ENCODE measurements around the gene GPR107. TPM values are rescaled to one million over a fixed set of nuclear protein-coding genes. Genes with fewer than 3 reads are reported as not detected.
A peak's percentile ranks its signal among the peaks of the same experiment; 100 is the strongest.

GPR107 gene
- total and polyA plus RNA-seq, 3 donors from 2014 or later = 41.1 to 53.4 (median 49.1) TPM

DNA sequence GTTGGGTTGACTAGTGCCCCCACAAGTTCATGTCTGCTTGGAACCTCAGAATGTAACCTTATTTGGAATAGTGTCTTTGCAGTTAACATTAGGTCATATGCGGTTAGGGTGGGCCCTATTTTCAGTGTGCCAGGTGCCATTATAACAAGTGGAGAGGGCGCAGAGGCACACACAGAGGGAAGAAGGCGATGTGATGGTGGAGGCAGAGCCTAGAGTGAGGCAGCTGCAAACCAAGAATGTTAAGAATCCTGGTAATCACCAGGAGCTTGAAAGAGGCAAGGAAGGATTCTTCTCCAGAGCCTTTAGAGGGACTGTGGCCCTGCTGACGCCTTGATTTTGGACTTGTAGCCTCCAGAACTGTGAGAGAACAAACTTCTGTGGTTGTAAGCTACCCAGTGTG is 10.9 kb downstream of the GPR107 start:
- TF ChIP-seq, protein P1, sequence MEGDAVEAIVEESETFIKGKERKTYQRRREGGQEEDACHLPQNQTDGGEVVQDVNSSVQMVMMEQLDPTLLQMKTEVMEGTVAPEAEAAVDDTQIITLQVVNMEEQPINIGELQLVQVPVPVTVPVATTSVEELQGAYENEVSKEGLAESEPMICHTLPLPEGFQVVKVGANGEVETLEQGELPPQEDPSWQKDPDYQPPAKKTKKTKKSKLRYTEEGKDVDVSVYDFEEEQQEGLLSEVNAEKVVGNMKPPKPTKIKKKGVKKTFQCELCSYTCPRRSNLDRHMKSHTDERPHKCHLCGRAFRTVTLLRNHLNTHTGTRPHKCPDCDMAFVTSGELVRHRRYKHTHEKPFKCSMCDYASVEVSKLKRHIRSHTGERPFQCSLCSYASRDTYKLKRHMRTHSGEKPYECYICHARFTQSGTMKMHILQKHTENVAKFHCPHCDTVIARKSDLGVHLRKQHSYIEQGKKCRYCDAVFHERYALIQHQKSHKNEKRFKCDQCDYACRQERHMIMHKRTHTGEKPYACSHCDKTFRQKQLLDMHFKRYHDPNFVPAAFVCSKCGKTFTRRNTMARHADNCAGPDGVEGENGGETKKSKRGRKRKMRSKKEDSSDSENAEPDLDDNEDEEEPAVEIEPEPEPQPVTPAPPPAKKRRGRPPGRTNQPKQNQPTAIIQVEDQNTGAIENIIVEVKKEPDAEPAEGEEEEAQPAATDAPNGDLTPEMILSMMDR (IDR thresholded peaks at IDR 0.05) = no peak
- no peak for TF ChIP-seq POLR2A (IDR thresholded peaks at IDR 0.05)
- intact Hi-C loops (cut with DNase I; ENCODE audit: low total_unique reads) = no loop called here
- Histone ChIP-seq H3K4me3 (no peak overlapping the region), H3K27ac (no peak overlapping the region), H3K36me3 (ENCODE audit: low read depth, missing control alignments) (no peaks in the 10 kb centered on the region), H3K4me1 (peaks cover 15% of the 10 kb centered on the region), H3K27me3 (no peaks in the 10 kb centered on the region), H3K9me3 (no peaks in the 10 kb centered on the region)
- no peak for DNase-seq
- 87 to 95% methylated on average over 4 of the region's 4 CpGs for WGBS, 2 donors

DNA sequence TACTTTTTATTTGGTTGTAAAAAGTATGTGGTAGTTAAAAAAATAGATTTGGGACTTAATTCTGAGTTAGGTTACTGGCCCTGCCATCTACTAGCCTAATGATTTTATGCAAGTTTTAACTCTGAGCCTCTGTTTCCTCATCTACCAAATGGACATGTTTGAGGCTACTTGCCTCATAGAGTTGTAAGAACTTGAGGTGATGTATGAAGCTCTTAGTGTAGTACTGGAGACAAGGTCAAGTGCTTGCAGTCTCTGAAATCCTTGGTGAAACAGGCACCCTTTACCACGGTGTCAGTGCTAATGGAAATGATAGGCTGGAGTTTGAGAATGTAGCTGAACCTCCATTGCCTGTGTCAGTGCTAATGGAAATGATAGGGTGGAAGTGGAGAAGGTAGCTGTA is 15.3 kb downstream of the GPR107 start:
- intact Hi-C loops (cut with DNase I; ENCODE audit: low total_unique reads) = no loop called here
- TF ChIP-seq POLR2A (IDR thresholded peaks at IDR 0.05) = no peak
- TF ChIP-seq, protein P1 (IDR thresholded peaks at IDR 0.05) = no peak
- H3K4me3 ChIP-seq = no peak overlapping the region
- H3K36me3 ChIP-seq (ENCODE audit: low read depth, missing control alignments) = no peaks in the 10 kb centered on the region
- H3K27ac ChIP-seq = peak overlapping the region in 1 of 2 donors; percentile 14
- peaks cover 29% of the 10 kb centered on the region for H3K4me1 ChIP-seq
- no peaks in the 10 kb centered on the region for H3K9me3 ChIP-seq
- H3K27me3 ChIP-seq = no peaks in the 10 kb centered on the region
- 73 to 93% methylated on average over 1 of the region's 1 CpG for WGBS, 2 donors
- no peak for DNase-seq

DNA sequence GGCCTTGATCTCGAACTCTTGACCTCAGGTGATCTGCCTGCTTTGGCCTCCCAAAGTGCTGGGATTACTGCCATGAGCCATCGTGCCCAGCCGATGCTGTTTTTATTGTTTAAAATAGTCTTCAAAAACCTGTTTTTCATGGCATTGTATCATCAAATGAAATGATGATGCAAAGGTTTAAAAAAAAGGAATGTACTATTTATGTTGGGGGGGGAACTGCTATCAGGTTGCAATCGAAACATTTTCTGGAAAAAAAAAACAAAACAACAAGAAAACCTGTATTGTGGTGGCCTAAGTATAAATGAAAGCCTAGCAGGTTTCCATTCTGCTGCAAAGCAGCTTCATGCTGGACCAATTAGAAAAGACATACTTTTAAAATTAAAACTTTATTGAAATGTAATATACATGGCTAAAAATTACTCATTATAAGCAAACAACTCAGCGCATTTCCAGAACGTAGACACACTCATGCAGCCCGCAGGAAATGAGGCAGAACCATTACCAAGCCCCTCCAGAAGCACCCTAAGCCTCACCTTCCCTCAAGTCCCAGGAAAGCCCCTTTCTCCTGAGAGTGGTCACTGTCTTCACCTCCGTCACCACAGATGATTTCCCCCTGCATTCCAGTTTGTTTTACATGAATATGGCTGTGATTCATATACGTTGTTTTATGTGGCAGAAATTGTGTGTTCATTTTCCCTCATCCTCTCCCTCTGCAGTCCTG is 19.0 kb downstream of the GPR107 start:
- intact Hi-C loops (cut with DNase I; ENCODE audit: low total_unique reads) = no loop called here

DNA sequence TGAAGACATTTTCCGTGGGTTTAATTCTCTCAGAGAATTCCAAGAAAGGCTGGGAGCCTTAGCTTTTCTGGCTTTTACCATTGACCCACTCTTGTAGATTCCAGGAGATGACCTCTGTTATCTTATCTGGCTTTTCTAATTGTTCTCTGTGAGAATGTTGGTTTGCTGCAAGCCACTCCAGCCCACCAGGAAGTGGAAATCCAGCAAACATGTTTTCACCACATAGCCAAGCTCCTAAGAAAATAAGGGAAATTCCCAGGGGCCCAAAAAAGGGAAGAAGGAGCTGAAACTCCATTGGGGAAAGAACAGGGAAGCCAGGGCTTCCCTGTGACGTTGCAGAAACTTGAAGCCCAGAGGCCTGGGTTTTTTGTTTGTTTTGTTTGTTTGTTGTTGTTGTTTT is 19.7 kb downstream of the GPR107 start:
- no peak for DNase-seq
- Histone ChIP-seq H3K9me3 (no peaks in the 10 kb centered on the region), H3K36me3 (ENCODE audit: low read depth, missing control alignments) (no peaks in the 10 kb centered on the region), H3K4me3 (no peak overlapping the region), H3K4me1 (peaks cover 26% of the 10 kb centered on the region), H3K27me3 (no peaks in the 10 kb centered on the region), H3K27ac (peak overlapping the region in 1 of 2 donors; percentile 16)
- 23 to 33% methylated on average over 2 of the region's 2 CpGs for WGBS, 2 donors
- TF ChIP-seq, protein P1 (IDR thresholded peaks at IDR 0.05) = no peak
- no peak for TF ChIP-seq POLR2A (IDR thresholded peaks at IDR 0.05)
- intact Hi-C loops (cut with DNase I; ENCODE audit: low total_unique reads) = no loop called here

More for the DNA sequence above, 19.0 kb downstream of the GPR107 start:
- TF ChIP-seq, protein P1 (IDR thresholded peaks at IDR 0.05) = no peak
- TF ChIP-seq POLR2A (IDR thresholded peaks at IDR 0.05) = no peak
- Histone ChIP-seq H3K9me3 (no peaks in the 10 kb centered on the region), H3K27me3 (no peaks in the 10 kb centered on the region), H3K36me3 (ENCODE audit: low read depth, missing control alignments) (no peaks in the 10 kb centered on the region), H3K4me1 (peaks cover 31% of the 10 kb centered on the region), H3K27ac (peak overlapping the region in 1 of 2 donors; percentile 16), H3K4me3 (no peak overlapping the region)
- no peak for DNase-seq
- 76 to 77% methylated on average over 9 of the region's 9 CpGs for WGBS, 2 donors

DNA sequence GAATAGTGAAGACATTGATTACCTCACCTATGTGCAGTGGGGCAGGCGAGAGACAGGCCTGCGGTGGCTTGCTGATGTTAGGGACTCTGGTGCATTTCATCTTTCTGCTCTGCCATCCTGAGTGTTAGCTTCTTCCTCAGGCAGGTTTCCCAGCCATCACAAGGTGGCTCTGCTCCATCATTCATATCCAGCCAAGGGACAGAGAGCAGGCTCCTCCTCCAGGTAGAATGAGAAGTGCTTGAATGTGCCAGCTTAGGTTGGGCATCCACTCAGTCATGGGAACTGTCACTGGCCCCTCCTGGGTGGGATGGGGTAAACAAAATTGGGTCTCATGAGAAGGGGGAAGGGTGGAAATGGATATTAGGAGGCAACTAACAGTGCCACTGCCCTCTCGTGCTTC is 24.8 kb downstream of the GPR107 start:
- H3K27ac ChIP-seq = no peak overlapping the region
- 91 to 93% methylated on average over 3 of the region's 3 CpGs for WGBS, 2 donors
- TF ChIP-seq POLR2A (IDR thresholded peaks at IDR 0.05) = no peak
- TF ChIP-seq, protein P1 (IDR thresholded peaks at IDR 0.05) = no peak
- no peak for DNase-seq
- H3K4me1 ChIP-seq = peaks cover 12% of the 10 kb centered on the region
- no peaks in the 10 kb centered on the region for H3K36me3 ChIP-seq (ENCODE audit: low read depth, missing control alignments)
- no peak overlapping the region for H3K4me3 ChIP-seq
- no peaks in the 10 kb centered on the region for H3K27me3 ChIP-seq
- intact Hi-C loops (cut with DNase I; ENCODE audit: low total_unique reads) = no loop called here
- no peaks in the 10 kb centered on the region for H3K9me3 ChIP-seq
